Stimulated activated naive CD8-positive, alpha-beta T cell treated with anti-CD3 and anti-CD28 coated beads, Interleukin-15, Interleukin-2, amounts not matched to agents 100 ng/mL and 50 ng/mL, for 24 hours (primary cell): ENCODE data around the gene TEN1.
A peak's percentile ranks its signal among the peaks of the same experiment; 100 is the strongest.
"Not testable (repeated sequence)": the region's sequence is repeated elsewhere in the genome, so short reads cannot be mapped to it uniquely, and the experiment has no call there.

Experiments used
- H3K27ac Mint-ChIP-seq: one replicate; pipeline ENCODE4 v1.8.0; 2021; ENCODE audit warnings: mild to moderate bottlenecking, mixed read lengths
- H3K27me3 Mint-ChIP-seq: one replicate; pipeline ENCODE4 v1.8.0; 2021; ENCODE audit warnings: mixed read lengths
- H3K36me3 Mint-ChIP-seq: one replicate; pipeline ENCODE4 v1.8.0; 2021; ENCODE audit warnings: low read depth, mixed read lengths
- H3K4me1 Mint-ChIP-seq: one replicate; pipeline ENCODE4 v1.8.0; 2021; ENCODE audit warnings: low read depth, mixed read lengths
- H3K4me3 Mint-ChIP-seq: one replicate; pipeline ENCODE4 v1.8.0; 2021; ENCODE audit warnings: mild to moderate bottlenecking, mixed read lengths
- H3K9me3 Mint-ChIP-seq: one replicate; pipeline ENCODE4 v1.8.0; 2021; ENCODE audit warnings: mixed read lengths

TEN1 gene

GRCh38 chr17:75965468-75965867 lies 13.6 kb upstream of the TEN1 start:
- Mint-ChIP-seq H3K4me1 (peaks cover 9% of the 10 kb centered on the region), H3K9me3 (no peaks in the 10 kb centered on the region), H3K4me3 (no peak overlapping the region), H3K27ac (no peak overlapping the region), H3K27me3 (no peaks in the 10 kb centered on the region), H3K36me3 (peaks cover 4% of the 10 kb centered on the region)

DNA sequence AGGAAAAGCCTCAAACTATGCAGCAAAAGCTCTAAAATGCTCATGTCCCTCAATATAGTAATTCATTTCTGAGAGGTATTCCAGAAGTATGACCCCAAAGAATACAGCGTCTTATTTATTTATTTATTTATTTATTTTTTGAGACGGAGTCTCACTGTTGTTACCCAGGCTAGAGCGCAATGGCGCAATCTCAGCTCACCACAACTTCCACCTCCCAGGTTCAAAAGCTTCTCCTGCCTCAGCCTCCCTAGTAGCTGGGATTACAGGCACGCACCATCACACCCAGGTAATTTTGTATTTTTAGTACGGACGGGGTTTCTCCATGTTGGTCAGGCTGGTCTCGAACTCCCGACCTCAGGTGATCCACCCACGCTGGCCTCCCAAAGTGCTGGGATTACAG lies 10.0 kb upstream of the TEN1 start:
- not testable (repeated sequence) for H3K27me3 Mint-ChIP-seq, H3K4me1 Mint-ChIP-seq, H3K9me3 Mint-ChIP-seq, H3K27ac Mint-ChIP-seq, H3K4me3 Mint-ChIP-seq
- peaks cover 12% of the 10 kb centered on the region for H3K36me3 Mint-ChIP-seq

DNA sequence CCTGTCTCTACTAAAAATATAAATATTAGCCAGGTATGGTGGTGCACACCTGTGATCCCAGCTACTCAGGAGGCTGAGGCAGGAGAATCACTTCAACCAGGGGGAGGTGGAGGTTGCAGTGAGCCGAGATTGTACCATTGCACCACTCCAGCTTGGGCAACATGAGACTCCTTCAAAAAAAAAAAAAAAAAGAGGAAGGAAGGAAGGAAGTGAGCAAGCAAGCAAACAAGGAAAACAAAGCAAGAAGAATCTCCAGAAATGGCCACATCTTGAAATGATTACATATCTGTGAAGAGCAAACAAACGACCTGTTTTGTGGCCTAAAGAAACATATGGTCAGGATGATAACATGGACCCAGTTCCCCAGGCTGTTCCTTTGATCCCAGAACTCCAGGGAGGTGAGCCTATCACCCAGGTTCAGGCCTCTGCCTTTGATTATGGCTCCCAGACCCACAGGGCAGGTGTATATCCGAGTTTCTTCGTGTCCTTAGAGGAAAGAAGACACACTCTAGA lies 9.0 kb upstream of the TEN1 start:
- Mint-ChIP-seq H3K27ac (no peak overlapping the region), H3K4me3 (no peak overlapping the region), H3K27me3 (no peaks in the 10 kb centered on the region), H3K4me1 (peaks cover 4% of the 10 kb centered on the region), H3K36me3 (peaks cover 14% of the 10 kb centered on the region), H3K9me3 (no peaks in the 10 kb centered on the region)

DNA sequence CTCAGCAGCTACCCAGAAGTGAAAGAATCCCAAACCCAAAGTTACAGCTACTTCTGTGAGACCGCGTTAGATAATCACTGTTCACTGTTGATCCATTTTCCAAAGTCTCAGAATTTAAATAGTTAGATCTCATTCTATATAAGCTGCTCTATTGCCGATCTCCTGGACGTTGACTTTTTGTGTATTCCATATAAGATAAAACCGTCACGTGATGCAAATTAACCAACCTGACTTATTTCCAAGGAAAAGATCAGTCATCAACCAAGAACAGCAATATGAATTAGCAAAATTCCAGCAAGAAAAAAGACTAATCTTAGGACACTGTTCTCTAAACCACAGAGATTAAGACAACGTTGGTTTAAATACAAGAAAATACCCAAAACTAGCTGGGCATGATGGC lies 8.4 kb upstream of the TEN1 start:
- H3K9me3 Mint-ChIP-seq: no peaks in the 10 kb centered on the region
- H3K27ac Mint-ChIP-seq: no peak overlapping the region
- no peaks in the 10 kb centered on the region for H3K27me3 Mint-ChIP-seq
- H3K36me3 Mint-ChIP-seq: peaks cover 14% of the 10 kb centered on the region
- no peak overlapping the region for H3K4me3 Mint-ChIP-seq
- H3K4me1 Mint-ChIP-seq: peaks cover 6% of the 10 kb centered on the region

GRCh38 chr17:75975187-75975586 lies 3.9 kb upstream of the TEN1 start:
- H3K4me1 Mint-ChIP-seq: peaks cover 30% of the 10 kb centered on the region
- H3K27me3 Mint-ChIP-seq, H3K4me3 Mint-ChIP-seq, H3K27ac Mint-ChIP-seq, H3K9me3 Mint-ChIP-seq: not testable (repeated sequence)
- H3K36me3 Mint-ChIP-seq: peaks cover 16% of the 10 kb centered on the region

GRCh38 chr17:75975757-75976174 lies 3.3 kb upstream of the TEN1 start:
- H3K9me3 Mint-ChIP-seq: no peaks in the 10 kb centered on the region
- H3K27ac Mint-ChIP-seq: no peak overlapping the region
- H3K4me3 Mint-ChIP-seq: no peak overlapping the region
- no peaks in the 10 kb centered on the region for H3K27me3 Mint-ChIP-seq
- H3K4me1 Mint-ChIP-seq: peaks cover 36% of the 10 kb centered on the region
- peaks cover 12% of the 10 kb centered on the region for H3K36me3 Mint-ChIP-seq

- peak overlapping the region; percentile 9 for H3K27ac Mint-ChIP-seq
- H3K36me3 Mint-ChIP-seq: peaks cover 11% of the 10 kb centered on the region
- H3K27me3 Mint-ChIP-seq: no peaks in the 10 kb centered on the region
- H3K4me1 Mint-ChIP-seq: peaks cover 41% of the 10 kb centered on the region
- peak overlapping the region; percentile 0 for H3K4me3 Mint-ChIP-seq
- no peaks in the 10 kb centered on the region for H3K9me3 Mint-ChIP-seq
Observed at GRCh38 chr17:75976175-75976848, 2.7 kb upstream of the TEN1 start.

DNA sequence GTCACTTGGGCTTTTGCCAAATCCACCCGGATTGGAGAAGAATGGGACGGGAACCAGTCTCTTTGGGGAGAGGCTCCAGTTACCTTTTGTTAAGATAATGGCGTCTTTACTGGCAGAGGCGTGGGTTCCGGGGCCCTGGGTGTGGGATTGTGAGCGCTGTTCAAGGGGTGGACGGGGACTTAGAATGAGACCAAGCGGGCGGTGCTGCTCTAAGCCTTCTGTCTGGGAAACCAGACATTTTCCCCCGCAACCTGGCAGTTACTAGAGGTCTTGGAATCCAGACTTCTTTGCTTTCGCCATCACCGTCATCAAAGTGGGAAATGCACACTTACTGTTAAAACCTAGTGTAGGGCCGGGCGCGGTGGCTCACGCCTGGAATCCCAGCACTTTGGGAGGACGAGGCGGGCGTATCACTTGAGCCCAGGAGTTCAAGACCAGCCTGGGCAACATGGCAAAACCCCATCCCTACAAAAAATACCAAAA lies 706 bp downstream of the TEN1 start:
- Mint-ChIP-seq H3K27ac (peak overlapping the region; percentile 99), H3K27me3 (no peaks in the 10 kb centered on the region), H3K4me3 (peak overlapping the region; percentile 96), H3K4me1 (peaks cover 44% of the 10 kb centered on the region), H3K9me3 (no peaks in the 10 kb centered on the region), H3K36me3 (peaks cover 5% of the 10 kb centered on the region)

DNA sequence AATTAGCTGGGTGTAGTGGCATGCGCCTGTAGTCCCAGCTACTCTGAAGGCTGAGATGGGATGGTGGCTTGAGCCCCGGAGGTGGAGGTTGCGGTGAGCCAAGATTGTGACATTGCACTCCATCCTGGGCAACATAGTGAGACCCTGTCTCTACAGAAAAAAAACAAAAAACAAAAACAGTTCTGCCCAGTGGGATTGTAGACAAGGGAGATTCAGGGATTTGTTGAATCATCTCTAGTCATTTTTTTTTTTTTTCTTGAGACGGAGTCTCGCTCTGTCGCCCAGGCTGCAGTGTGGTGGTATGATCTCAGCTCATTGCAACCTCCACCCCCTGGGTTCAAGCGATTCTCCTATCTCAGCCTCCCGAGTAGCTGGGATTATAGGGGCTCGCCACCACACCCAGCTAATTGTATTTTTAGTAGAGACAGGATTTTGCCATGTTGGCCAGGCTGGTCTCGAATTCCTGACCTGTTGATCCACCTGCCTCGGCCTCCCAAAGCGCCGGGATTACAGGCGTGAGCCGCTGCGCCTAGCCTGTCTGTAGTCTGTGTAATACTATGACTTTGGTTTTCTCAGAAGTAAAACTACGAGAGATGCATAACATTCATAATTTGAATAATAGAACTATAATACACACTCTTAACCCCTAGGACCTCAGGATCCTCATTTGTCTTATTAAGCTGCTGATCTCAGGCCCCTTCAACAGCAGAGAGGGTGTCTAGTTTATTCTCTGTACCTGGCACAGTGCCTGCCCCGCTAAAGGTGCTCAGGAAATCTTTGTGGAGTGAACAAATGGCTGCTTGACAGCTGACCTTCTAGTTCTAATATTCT lies 1.4 kb downstream of the TEN1 start:
- Mint-ChIP-seq H3K4me1 (peaks cover 44% of the 10 kb centered on the region), H3K27me3 (no peaks in the 10 kb centered on the region), H3K4me3 (peak overlapping the region; percentile 96), H3K27ac (peak overlapping the region; percentile 99), H3K36me3 (peaks cover 5% of the 10 kb centered on the region), H3K9me3 (no peaks in the 10 kb centered on the region)

DNA sequence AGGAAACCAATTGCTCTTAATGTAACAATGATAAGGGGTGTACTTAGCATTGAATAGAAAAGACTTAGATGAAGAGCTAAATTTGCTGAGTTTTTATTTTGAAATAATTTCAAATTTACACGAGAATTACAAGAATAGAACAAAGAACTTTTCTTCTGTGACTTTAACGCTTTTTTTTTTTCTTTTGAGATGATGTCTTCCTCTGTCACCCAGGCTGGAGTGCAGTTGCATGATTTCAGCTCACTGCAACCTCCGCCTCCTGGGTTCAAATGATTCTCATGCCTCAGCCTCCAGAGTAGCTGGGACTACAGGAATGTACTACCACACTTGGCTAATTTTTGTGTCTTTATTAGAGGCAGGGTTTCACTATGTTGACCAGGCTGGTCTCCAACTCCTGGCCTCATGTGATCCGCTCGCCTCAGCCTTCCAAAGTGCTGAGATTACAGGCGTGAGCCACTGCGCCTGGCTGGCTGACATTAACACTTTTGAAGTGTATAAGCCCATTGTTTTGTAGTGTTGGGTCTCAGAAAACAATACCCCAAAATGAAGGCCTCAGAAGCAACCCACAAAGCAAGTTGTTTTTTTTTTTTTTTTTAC lies 2.1 kb downstream of the TEN1 start:
- H3K9me3 Mint-ChIP-seq: no peaks in the 10 kb centered on the region
- peak overlapping the region; percentile 99 for H3K27ac Mint-ChIP-seq
- peak overlapping the region; percentile 96 for H3K4me3 Mint-ChIP-seq
- H3K4me1 Mint-ChIP-seq: peaks cover 37% of the 10 kb centered on the region
- H3K36me3 Mint-ChIP-seq: peaks cover 5% of the 10 kb centered on the region
- H3K27me3 Mint-ChIP-seq: no peaks in the 10 kb centered on the region

DNA sequence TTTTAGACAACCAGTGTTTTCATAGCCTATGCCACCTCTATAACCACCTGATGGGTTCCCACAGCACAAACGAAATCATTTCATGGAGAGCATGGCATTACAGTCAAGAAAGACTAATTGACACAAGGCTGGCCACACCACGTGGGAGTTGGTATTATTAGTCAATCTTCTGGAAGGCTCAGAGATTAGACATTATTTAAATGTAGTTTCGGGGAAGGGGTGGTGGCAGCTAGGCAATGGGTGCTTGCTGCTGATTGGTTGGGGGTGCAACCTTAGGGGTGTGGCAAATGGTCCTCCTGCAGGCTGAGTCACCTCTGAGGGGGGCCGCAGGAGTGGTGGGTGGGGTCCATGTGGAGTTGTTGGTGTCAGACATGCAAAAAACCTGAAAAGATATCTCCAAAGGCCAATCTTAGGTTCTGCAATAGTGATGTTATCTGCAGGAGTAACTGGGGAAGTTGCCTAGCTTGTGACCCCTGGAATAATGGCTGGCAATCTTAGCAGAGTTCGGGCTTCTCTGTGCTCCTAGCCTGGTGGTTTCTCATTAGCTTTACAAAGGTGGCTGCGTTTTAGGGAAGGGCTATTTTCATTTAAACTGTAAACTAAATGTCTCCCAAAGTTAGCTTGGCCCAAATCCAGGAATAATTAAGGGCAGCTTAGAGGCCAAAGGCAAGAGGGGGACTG lies 4.6 kb downstream of the TEN1 start:
- no peaks in the 10 kb centered on the region for H3K27me3 Mint-ChIP-seq
- H3K9me3 Mint-ChIP-seq: no peaks in the 10 kb centered on the region
- no peak overlapping the region for H3K4me3 Mint-ChIP-seq
- no peaks in the 10 kb centered on the region for H3K36me3 Mint-ChIP-seq
- H3K4me1 Mint-ChIP-seq: peaks cover 16% of the 10 kb centered on the region
- no peak overlapping the region for H3K27ac Mint-ChIP-seq

GRCh38 chr17:75985986-75986385 lies 6.9 kb downstream of the TEN1 start:
- Mint-ChIP-seq H3K9me3 (no peaks in the 10 kb centered on the region), H3K27me3 (no peaks in the 10 kb centered on the region), H3K36me3 (no peaks in the 10 kb centered on the region), H3K27ac (no peak overlapping the region), H3K4me1 (peaks cover 6% of the 10 kb centered on the region), H3K4me3 (no peak overlapping the region)

GRCh38 chr17:75987041-75987440 lies 8.0 kb downstream of the TEN1 start:
- Mint-ChIP-seq H3K27ac (no peak overlapping the region), H3K4me1 (peaks cover 4% of the 10 kb centered on the region), H3K4me3 (no peak overlapping the region), H3K36me3 (peaks cover 4% of the 10 kb centered on the region), H3K9me3 (no peaks in the 10 kb centered on the region), H3K27me3 (no peaks in the 10 kb centered on the region)

- Mint-ChIP-seq H3K36me3 (peaks cover 8% of the 10 kb centered on the region), H3K4me1 (peaks cover under 1% of the 10 kb centered on the region), H3K27me3 (no peaks in the 10 kb centered on the region), H3K27ac (no peak overlapping the region), H3K9me3 (no peaks in the 10 kb centered on the region), H3K4me3 (no peak overlapping the region)
Observed at GRCh38 chr17:75991396-75991795, 12.4 kb downstream of the TEN1 start.
